Neural cell (in vitro differentiated cells): Measurements from ENCODE around the gene EHBP1. TPM values are rescaled to one million over a fixed set of nuclear protein-coding genes. Genes with fewer than 3 reads are reported as not detected.

Experiments
- H2AFZ ChIP-seq: fragments of 200-600, 300-800 bp; sonication (generic), shearing (Covaris generic); 2 replicates; pipeline ENCODE4 v1.6.0; 2014; ENCODE audit warnings: low read depth, mild to moderate bottlenecking, antibody characterized with exemption, low read length, moderate library complexity
- H3F3A ChIP-seq: fragments of 200-600 bp; shearing (Covaris generic); 2 replicates; pipeline ENCODE4 v1.6.1; 2016; ENCODE audit warnings: mild to moderate bottlenecking, moderate library complexity, mixed read lengths, antibody characterized with exemption, low read length; ENCODE audit not compliant: insufficient read depth, poor library complexity, severe bottlenecking
- H3K27ac ChIP-seq: fragments of 200-600, 300-800 bp; sonication (generic), shearing (Covaris generic); 2 replicates; pipeline ENCODE4 v1.5.1; 2014; ENCODE audit warnings: mild to moderate bottlenecking, low read length, moderate library complexity
- H3K27me3 ChIP-seq: fragments of 300-800, 200-600 bp; sonication (generic), shearing (Covaris generic); 2 replicates; pipeline ENCODE4 v1.6.0; 2014; ENCODE audit warnings: mild to moderate bottlenecking, low read depth, low read length, moderate library complexity; ENCODE audit not compliant: insufficient read depth
- H3K36me3 ChIP-seq: fragments of 300-800, 200-600 bp; sonication (generic), shearing (Covaris generic); 2 replicates; pipeline ENCODE4 v1.5.1; 2014; ENCODE audit warnings: mild to moderate bottlenecking, antibody characterized with exemption, low read length, moderate library complexity; ENCODE audit not compliant: insufficient read depth
- H3K4me2 ChIP-seq: fragments of 300-800, 200-600 bp; sonication (generic), shearing (Covaris generic); 2 replicates; pipeline ENCODE4 v1.6.0; 2014; ENCODE audit warnings: mild to moderate bottlenecking, low read length
- H3K4me3 ChIP-seq: fragments of 300-800, 200-600 bp; sonication (generic), shearing (Covaris generic); 2 replicates; pipeline ENCODE4 v1.5.1; 2014; ENCODE audit warnings: mild to moderate bottlenecking, low read length, moderate library complexity
- H3K79me2 ChIP-seq: fragments of 200-600 bp; shearing (Covaris generic); replicated peaks from 2 replicates; pipeline ENCODE4 v1.6.0; 2014; ENCODE audit warnings: mild to moderate bottlenecking, low read length, moderate library complexity; ENCODE audit not compliant: insufficient read depth
- H3K9ac ChIP-seq: fragments of 300-800, 200-600 bp; sonication (generic), shearing (Covaris generic); 2 replicates; pipeline ENCODE4 v1.6.1; 2016; ENCODE audit warnings: mild to moderate bottlenecking, low read length, mixed read lengths
- H3K9me2 ChIP-seq: fragments of 200-600 bp; shearing (Covaris generic); 2 replicates; pipeline ENCODE4 v1.6.1; 2016; ENCODE audit warnings: mild to moderate bottlenecking, low read length, mixed read lengths; ENCODE audit not compliant: insufficient read depth
- H3K9me3 ChIP-seq: fragments of 200-600, 300-800 bp; sonication (generic), shearing (Covaris generic); 2 replicates; pipeline ENCODE4 v1.6.1; 2016; ENCODE audit warnings: mild to moderate bottlenecking, mixed run types, low read length, moderate library complexity, mixed read lengths
- H4K20me1 ChIP-seq: fragments of 200-600 bp; shearing (Covaris generic); 2 replicates; pipeline ENCODE4 v1.6.1; 2016; ENCODE audit warnings: mild to moderate bottlenecking, mixed run types; ENCODE audit not compliant: insufficient read depth
- EP300 ChIP-seq: fragments of 450-650 bp; conservative IDR thresholded peaks from 2 replicates; pipeline ENCODE4 v1.6.1; 2014; ENCODE audit warnings: antibody characterized with exemption, mild to moderate bottlenecking, moderate library complexity; ENCODE audit not compliant: poor library complexity, severe bottlenecking
- EZH2 ChIP-seq: fragments of 200-600, 300-800 bp; shearing (Covaris generic), sonication (generic); IDR thresholded peaks from 2 replicates; pipeline ENCODE4 v1.6.1; 2014; ENCODE audit warnings: antibody characterized with exemption, low read length, borderline replicate concordance, mild to moderate bottlenecking; ENCODE audit not compliant: insufficient read depth, poor library complexity, severe bottlenecking
- MXI1 ChIP-seq: fragments of 450-650 bp; conservative IDR thresholded peaks from 2 replicates; pipeline ENCODE4 v1.6.1; 2014; ENCODE audit warnings: antibody characterized with exemption, mild to moderate bottlenecking; ENCODE audit not compliant: poor library complexity, severe bottlenecking
- POLR2AphosphoS5 ChIP-seq: IDR thresholded peaks from 2 replicates; pipeline ENCODE4 v1.6.1; 2012
- RAD21 ChIP-seq: fragments of 450-650 bp; conservative IDR thresholded peaks from 2 replicates; pipeline ENCODE4 v1.6.1; 2014; ENCODE audit warnings: antibody characterized with exemption, mild to moderate bottlenecking, moderate library complexity
- SMC3 ChIP-seq: fragments of 450-650 bp; conservative IDR thresholded peaks from 2 replicates; pipeline ENCODE4 v1.6.1; 2014; ENCODE audit warnings: antibody characterized with exemption, mild to moderate bottlenecking, moderate library complexity; ENCODE audit not compliant: poor library complexity
- TAF1 ChIP-seq: IDR thresholded peaks from 2 replicates; pipeline ENCODE4 v1.6.1; 2012; ENCODE audit warnings: low read depth
- polyA plus RNA-seq: library from polyadenylated mRNA; depleted of rRNA; stranded (reverse); fragments of >200 nt; gene quantifications from 2 replicates; pipeline ENCODE4 v1.2.3, GENCODE V29; 2014
- TF ChIP-seq, protein P1 (sequence below): IDR thresholded peaks from 2 replicates; pipeline ENCODE4 v1.6.1; 2012; ENCODE audit warnings: borderline replicate concordance
- TF ChIP-seq, protein P2 (sequence below): fragments of 450-650 bp; IDR thresholded peaks from 2 replicates; pipeline ENCODE4 v1.5.1; 2014; ENCODE audit warnings: antibody characterized with exemption, mild to moderate bottlenecking, moderate library complexity; ENCODE audit not compliant: poor library complexity, severe bottlenecking

Gene EHBP1
- polyA plus RNA-seq, 1 donor from 2014 or later = 52.6 TPM

DNA sequence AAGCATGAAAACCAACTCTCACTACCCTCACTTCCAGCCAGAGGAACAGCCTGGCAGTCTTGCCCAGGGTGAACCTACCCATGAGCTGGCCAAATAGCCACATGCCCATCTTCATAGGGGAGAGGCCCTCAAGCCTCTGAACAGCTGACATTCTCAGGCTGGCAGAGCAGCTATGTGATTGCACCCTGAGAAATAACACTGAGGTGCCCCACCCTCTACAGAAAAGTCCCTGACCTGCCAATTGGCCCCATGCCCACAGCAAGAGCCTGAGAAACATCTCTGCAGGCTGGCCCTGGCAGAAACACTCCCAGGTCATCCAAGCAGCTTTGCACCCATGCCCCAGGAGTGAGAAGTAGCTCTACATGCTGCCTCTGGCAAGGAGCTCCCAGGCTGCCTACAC lies 217.7 kb downstream of the EHBP1 start:
- Histone ChIP-seq H3K9ac (no peak overlapping the region), H2AFZ (no peak overlapping the region), H3K27me3 (no peaks in the 10 kb centered on the region), H3K36me3 (peaks cover 8% of the 10 kb centered on the region), H3K9me2 (no peaks in the 10 kb centered on the region), H3K27ac (no peak overlapping the region), H3K4me3 (no peak overlapping the region), H3K9me3 (peaks cover 6% of the 10 kb centered on the region), H3K4me2 (no peak overlapping the region), H4K20me1 (no peaks in the 10 kb centered on the region), H3K79me2 (no peaks in the 10 kb centered on the region), H3F3A (no peaks in the 10 kb centered on the region)
- TF ChIP-seq, protein P1, sequence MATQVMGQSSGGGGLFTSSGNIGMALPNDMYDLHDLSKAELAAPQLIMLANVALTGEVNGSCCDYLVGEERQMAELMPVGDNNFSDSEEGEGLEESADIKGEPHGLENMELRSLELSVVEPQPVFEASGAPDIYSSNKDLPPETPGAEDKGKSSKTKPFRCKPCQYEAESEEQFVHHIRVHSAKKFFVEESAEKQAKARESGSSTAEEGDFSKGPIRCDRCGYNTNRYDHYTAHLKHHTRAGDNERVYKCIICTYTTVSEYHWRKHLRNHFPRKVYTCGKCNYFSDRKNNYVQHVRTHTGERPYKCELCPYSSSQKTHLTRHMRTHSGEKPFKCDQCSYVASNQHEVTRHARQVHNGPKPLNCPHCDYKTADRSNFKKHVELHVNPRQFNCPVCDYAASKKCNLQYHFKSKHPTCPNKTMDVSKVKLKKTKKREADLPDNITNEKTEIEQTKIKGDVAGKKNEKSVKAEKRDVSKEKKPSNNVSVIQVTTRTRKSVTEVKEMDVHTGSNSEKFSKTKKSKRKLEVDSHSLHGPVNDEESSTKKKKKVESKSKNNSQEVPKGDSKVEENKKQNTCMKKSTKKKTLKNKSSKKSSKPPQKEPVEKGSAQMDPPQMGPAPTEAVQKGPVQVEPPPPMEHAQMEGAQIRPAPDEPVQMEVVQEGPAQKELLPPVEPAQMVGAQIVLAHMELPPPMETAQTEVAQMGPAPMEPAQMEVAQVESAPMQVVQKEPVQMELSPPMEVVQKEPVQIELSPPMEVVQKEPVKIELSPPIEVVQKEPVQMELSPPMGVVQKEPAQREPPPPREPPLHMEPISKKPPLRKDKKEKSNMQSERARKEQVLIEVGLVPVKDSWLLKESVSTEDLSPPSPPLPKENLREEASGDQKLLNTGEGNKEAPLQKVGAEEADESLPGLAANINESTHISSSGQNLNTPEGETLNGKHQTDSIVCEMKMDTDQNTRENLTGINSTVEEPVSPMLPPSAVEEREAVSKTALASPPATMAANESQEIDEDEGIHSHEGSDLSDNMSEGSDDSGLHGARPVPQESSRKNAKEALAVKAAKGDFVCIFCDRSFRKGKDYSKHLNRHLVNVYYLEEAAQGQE = no peak
- no peak for TF ChIP-seq RAD21
- no peak for TF ChIP-seq MXI1
- TF ChIP-seq POLR2AphosphoS5 = no peak
- TF ChIP-seq, protein P2, sequence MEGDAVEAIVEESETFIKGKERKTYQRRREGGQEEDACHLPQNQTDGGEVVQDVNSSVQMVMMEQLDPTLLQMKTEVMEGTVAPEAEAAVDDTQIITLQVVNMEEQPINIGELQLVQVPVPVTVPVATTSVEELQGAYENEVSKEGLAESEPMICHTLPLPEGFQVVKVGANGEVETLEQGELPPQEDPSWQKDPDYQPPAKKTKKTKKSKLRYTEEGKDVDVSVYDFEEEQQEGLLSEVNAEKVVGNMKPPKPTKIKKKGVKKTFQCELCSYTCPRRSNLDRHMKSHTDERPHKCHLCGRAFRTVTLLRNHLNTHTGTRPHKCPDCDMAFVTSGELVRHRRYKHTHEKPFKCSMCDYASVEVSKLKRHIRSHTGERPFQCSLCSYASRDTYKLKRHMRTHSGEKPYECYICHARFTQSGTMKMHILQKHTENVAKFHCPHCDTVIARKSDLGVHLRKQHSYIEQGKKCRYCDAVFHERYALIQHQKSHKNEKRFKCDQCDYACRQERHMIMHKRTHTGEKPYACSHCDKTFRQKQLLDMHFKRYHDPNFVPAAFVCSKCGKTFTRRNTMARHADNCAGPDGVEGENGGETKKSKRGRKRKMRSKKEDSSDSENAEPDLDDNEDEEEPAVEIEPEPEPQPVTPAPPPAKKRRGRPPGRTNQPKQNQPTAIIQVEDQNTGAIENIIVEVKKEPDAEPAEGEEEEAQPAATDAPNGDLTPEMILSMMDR = no peak
- TF ChIP-seq EZH2 = no peak
- no peak for TF ChIP-seq TAF1
- no peak for TF ChIP-seq SMC3
- TF ChIP-seq EP300 = no peak

DNA sequence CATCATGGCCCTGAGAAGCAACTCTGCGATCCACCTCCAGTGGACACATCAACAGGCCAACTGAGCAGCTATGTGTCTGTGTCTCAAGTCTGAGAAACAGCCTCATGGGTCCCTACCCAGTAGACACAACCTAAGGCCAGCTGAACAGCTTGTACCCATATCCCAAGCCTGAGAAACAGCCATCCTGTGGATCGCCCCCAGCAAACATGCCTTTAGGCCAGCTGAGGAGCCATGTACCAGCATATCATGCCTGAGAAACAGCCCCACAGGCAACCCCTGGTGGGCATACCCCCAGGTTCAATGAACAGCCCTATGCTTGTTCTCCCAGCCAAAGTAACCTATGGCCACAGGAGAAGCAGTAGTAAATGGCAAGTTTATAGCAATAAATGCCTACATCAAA lies 218.4 kb downstream of the EHBP1 start:
- Histone ChIP-seq H2AFZ (no peak overlapping the region), H3K9me3 (peaks cover 6% of the 10 kb centered on the region), H3K9me2 (no peaks in the 10 kb centered on the region), H3K4me3 (no peak overlapping the region), H3K4me2 (no peak overlapping the region), H3K27me3 (no peaks in the 10 kb centered on the region), H3K9ac (no peak overlapping the region), H3K36me3 (peaks cover 8% of the 10 kb centered on the region), H3F3A (no peaks in the 10 kb centered on the region), H3K27ac (no peak overlapping the region), H3K79me2 (no peaks in the 10 kb centered on the region), H4K20me1 (no peaks in the 10 kb centered on the region)
- TF ChIP-seq TAF1 (no peak), EZH2 (no peak), POLR2AphosphoS5 (no peak), EP300 (no peak), SMC3 (no peak), RAD21 (no peak), MXI1 (no peak)
- TF ChIP-seq, protein P2 = no peak
- TF ChIP-seq, protein P1 = no peak
